PC-3 (cell line): ENCODE measurements around the gene FLT1. TPM values are rescaled to one million over a fixed set of nuclear protein-coding genes. Genes with fewer than 3 reads are reported as not detected.

Experiments used
- ATAC-seq: fragments of 200-7000 bp; cut with Tn5 transposase; 2 replicates; pipeline ENCODE4 v1.9.1; 2020; ENCODE audit warnings: mild to moderate bottlenecking, moderate library complexity
- BruUV-seq: library from RNA; stranded (reverse); fragments of 400-500 nt; replicated peaks from 2 replicates; lab custom pipeline; 2021; lab: Mats Ljungman, UMichigan
- CTCF ChIA-PET: fragments of 300-600 bp; sonication (Branson Sonifier 250); formaldehyde crosslinking; loops from one replicate; lab custom pipeline; 2022; ENCODE audit warnings: antibody characterized with exemption; lab: Charles Lee
- POLR2A ChIA-PET: fragments of 300-600 bp; sonication (Branson Sonifier 250); formaldehyde crosslinking; loops from one replicate; lab custom pipeline; 2022; ENCODE audit warnings: antibody characterized with exemption; ENCODE audit not compliant: unreplicated experiment; lab: Charles Lee
- DNase-seq: peaks from one replicate; pipeline ENCODE4 v3.0.0-alpha.2; 2015
- H2AFZ ChIP-seq: fragments of 300-600 bp; sonication (generic); 2 replicates; pipeline ENCODE4 v1.6.0; 2016; ENCODE audit warnings: antibody characterized with exemption, low read length
- H3F3A ChIP-seq: fragments of 300-600 bp; sonication (generic); one replicate; pipeline ENCODE4 v1.6.0; 2017; ENCODE audit warnings: antibody characterized with exemption, low read length, control low read depth, mild to moderate bottlenecking; ENCODE audit not compliant: unreplicated experiment
- H3K27ac ChIP-seq: fragments of 300-600 bp; sonication (generic); 2 replicates; pipeline ENCODE4 v1.5.1; 2016; ENCODE audit warnings: mild to moderate bottlenecking, low read length
- H3K27me3 ChIP-seq: fragments of 300-600 bp; sonication (generic); 2 replicates; pipeline ENCODE4 v1.6.1; 2016; ENCODE audit warnings: low read length, mixed read lengths
- H3K36me3 ChIP-seq: fragments of 300-600 bp; sonication (generic); 2 replicates; pipeline ENCODE4 v1.6.1; 2016; ENCODE audit warnings: low read depth, mixed run types, low read length, mixed read lengths
- H3K4me1 ChIP-seq: fragments of 300-600 bp; sonication (generic); 2 replicates; pipeline ENCODE4 v1.5.1; 2016; ENCODE audit warnings: low read length; ENCODE audit not compliant: insufficient read depth
- H3K4me2 ChIP-seq: fragments of 300-600 bp; sonication (generic); 2 replicates; pipeline ENCODE4 v1.6.0; 2016; ENCODE audit warnings: low read length
- H3K4me3 ChIP-seq: fragments of 300-600 bp; sonication (generic); 2 replicates; pipeline ENCODE4 v1.5.1; 2016; ENCODE audit warnings: mild to moderate bottlenecking, low read length, mixed read lengths
- H3K79me2 ChIP-seq: fragments of 300-600 bp; sonication (generic); 2 replicates; pipeline ENCODE4 v1.6.1; 2017; ENCODE audit warnings: low read length, mixed read lengths
- H3K9ac ChIP-seq: fragments of 300-600 bp; sonication (generic); 2 replicates; pipeline ENCODE4 v1.6.0; 2016; ENCODE audit warnings: mild to moderate bottlenecking, low read length
- H3K9me2 ChIP-seq: fragments of 300-600 bp; sonication (generic); replicated peaks from 2 replicates; pipeline ENCODE4 v1.6.1; 2016; ENCODE audit warnings: mixed run types, low read length, mixed read lengths
- H3K9me3 ChIP-seq: fragments of 300-600 bp; sonication (generic); 2 replicates; pipeline ENCODE4 v1.6.1; 2016; ENCODE audit warnings: low read length, mixed read lengths
- H4K20me1 ChIP-seq: fragments of 300-600 bp; sonication (generic); 2 replicates; pipeline ENCODE4 v1.6.1; 2016; ENCODE audit warnings: low read length, mixed read lengths
- EZH2 ChIP-seq: fragments of 300-600 bp; sonication (generic); IDR thresholded peaks from one replicate; pipeline ENCODE4 v1.6.1; 2017; ENCODE audit warnings: antibody characterized with exemption, mild to moderate bottlenecking, low read length; ENCODE audit not compliant: unreplicated experiment
- EZH2phosphoT487 ChIP-seq: fragments of 300-600 bp; sonication (generic); IDR thresholded peaks from 2 replicates; pipeline ENCODE4 v1.6.1; 2018; ENCODE audit warnings: mild to moderate bottlenecking, antibody characterized with exemption, low read length, borderline replicate concordance
- intact Hi-C: fragments of 100-400 bp; cut with micrococcal nuclease; formaldehyde crosslinking; loops from 2 replicates; pipeline ENCODE4 v1.9.0; 2023
- total RNA-seq: library from RNA; depleted of rRNA; stranded (reverse); fragments of >200 nt; gene quantifications from 2 replicates; pipeline ENCODE4 v1.2.3, GENCODE V29; 2014
- TF ChIP-seq, protein P1 (sequence below): fragments of 300-600 bp; sonication (generic); conservative IDR thresholded peaks from 2 replicates; pipeline ENCODE4 v1.5.1; 2017; ENCODE audit warnings: antibody characterized with exemption, low read depth, mild to moderate bottlenecking, low read length

The FLT1 gene
- total RNA-seq, 1 experiment from 2014 or later, result 1.2 TPM

DNA sequence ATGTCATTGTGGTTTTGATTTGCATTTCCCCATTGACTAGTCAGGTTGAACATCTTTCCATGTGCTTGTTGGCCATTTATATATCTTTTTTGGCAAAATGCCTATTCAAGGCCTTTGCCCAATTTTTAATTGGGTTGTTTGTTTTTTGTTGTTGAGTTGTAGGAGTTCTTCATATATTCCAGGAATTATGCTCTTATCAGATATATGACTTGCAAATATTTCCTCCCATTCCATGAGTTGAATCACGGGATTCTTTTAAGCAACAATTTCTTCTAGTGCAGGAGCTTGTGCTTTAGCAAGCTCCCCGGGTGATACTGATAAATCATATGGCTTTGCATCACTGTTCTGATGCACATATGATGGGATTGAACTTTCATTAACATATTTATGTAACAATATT lies 47.0 kb upstream of the FLT1 start:
- ChIA-PET CTCF (no interaction called here), POLR2A (no interaction called here)
- Histone ChIP-seq H3K4me2 (no peak overlapping the region), H2AFZ (no peak overlapping the region), H3K27me3 (peaks cover 16% of the 10 kb centered on the region), H3K4me3 (no peak overlapping the region), H3K9me3 (no peaks in the 10 kb centered on the region), H4K20me1 (no peaks in the 10 kb centered on the region), H3F3A (no peaks in the 10 kb centered on the region), H3K27ac (no peak overlapping the region), H3K9ac (no peak overlapping the region), H3K79me2 (no peaks in the 10 kb centered on the region), H3K9me2 (no peaks in the 10 kb centered on the region), H3K4me1 (no peaks in the 10 kb centered on the region), H3K36me3 (no peaks in the 10 kb centered on the region)
- ATAC-seq, result no peak
- no TSS peak for BruUV-seq
- TF ChIP-seq, protein P1, sequence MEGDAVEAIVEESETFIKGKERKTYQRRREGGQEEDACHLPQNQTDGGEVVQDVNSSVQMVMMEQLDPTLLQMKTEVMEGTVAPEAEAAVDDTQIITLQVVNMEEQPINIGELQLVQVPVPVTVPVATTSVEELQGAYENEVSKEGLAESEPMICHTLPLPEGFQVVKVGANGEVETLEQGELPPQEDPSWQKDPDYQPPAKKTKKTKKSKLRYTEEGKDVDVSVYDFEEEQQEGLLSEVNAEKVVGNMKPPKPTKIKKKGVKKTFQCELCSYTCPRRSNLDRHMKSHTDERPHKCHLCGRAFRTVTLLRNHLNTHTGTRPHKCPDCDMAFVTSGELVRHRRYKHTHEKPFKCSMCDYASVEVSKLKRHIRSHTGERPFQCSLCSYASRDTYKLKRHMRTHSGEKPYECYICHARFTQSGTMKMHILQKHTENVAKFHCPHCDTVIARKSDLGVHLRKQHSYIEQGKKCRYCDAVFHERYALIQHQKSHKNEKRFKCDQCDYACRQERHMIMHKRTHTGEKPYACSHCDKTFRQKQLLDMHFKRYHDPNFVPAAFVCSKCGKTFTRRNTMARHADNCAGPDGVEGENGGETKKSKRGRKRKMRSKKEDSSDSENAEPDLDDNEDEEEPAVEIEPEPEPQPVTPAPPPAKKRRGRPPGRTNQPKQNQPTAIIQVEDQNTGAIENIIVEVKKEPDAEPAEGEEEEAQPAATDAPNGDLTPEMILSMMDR, result no peak
- TF ChIP-seq EZH2phosphoT487 (no peak), EZH2 (no peak)
- no peak for DNase-seq
- intact Hi-C loops, result no loop called here

GRCh38 chr13:28540612-28541011 lies 45.7 kb upstream of the FLT1 start:
- H3K9me3 ChIP-seq, result no peaks in the 10 kb centered on the region
- H3K9ac ChIP-seq, result no peak overlapping the region
- TF ChIP-seq EZH2phosphoT487 (no peak), EZH2 (no peak)
- TF ChIP-seq, protein P1, result no peak
- no peaks in the 10 kb centered on the region for H4K20me1 ChIP-seq
- H3K4me2 ChIP-seq, result no peak overlapping the region
- no peaks in the 10 kb centered on the region for H3K79me2 ChIP-seq
- no peaks in the 10 kb centered on the region for H3K4me1 ChIP-seq
- no peak overlapping the region for H3K27ac ChIP-seq
- ChIA-PET CTCF (no interaction called here), POLR2A (no interaction called here)
- no peaks in the 10 kb centered on the region for H3K36me3 ChIP-seq
- no TSS peak for BruUV-seq
- no peaks in the 10 kb centered on the region for H3K9me2 ChIP-seq
- peaks cover 14% of the 10 kb centered on the region for H3K27me3 ChIP-seq
- ATAC-seq (no peak), DNase-seq (peak; percentile 8)
- H2AFZ ChIP-seq, result no peak overlapping the region
- H3F3A ChIP-seq, result no peaks in the 10 kb centered on the region
- H3K4me3 ChIP-seq, result no peak overlapping the region
- intact Hi-C loops, result no loop called here

GRCh38 chr13:28539625-28540286 lies 44.8 kb upstream of the FLT1 start:
- Histone ChIP-seq H3K4me2 (no peak overlapping the region), H3K9ac (no peak overlapping the region), H3K4me3 (no peak overlapping the region), H3K9me3 (no peaks in the 10 kb centered on the region), H3K9me2 (no peaks in the 10 kb centered on the region), H3K27ac (no peak overlapping the region), H3F3A (no peaks in the 10 kb centered on the region), H3K79me2 (no peaks in the 10 kb centered on the region), H2AFZ (no peak overlapping the region), H3K27me3 (peaks cover 14% of the 10 kb centered on the region), H4K20me1 (no peaks in the 10 kb centered on the region), H3K4me1 (no peaks in the 10 kb centered on the region), H3K36me3 (no peaks in the 10 kb centered on the region)
- intact Hi-C loops, result no loop called here
- no TSS peak for BruUV-seq
- TF ChIP-seq, protein P1, result no peak
- no peak for TF ChIP-seq EZH2
- ATAC-seq (no peak), DNase-seq (no peak)
- CTCF ChIA-PET, result no interaction called here
- POLR2A ChIA-PET, result no interaction called here
